GM18498 (cell line): Measurements from ENCODE around the gene BSN.

ENCODE experiments used
- ATAC-seq: cut with Tn5 transposase; IDR thresholded peaks from one replicate; pipeline ENCODE4 v1.9.1; 2021; ENCODE audit warnings: mild to moderate bottlenecking, moderate library complexity; ENCODE audit not compliant: unreplicated experiment

Gene BSN

DNA sequence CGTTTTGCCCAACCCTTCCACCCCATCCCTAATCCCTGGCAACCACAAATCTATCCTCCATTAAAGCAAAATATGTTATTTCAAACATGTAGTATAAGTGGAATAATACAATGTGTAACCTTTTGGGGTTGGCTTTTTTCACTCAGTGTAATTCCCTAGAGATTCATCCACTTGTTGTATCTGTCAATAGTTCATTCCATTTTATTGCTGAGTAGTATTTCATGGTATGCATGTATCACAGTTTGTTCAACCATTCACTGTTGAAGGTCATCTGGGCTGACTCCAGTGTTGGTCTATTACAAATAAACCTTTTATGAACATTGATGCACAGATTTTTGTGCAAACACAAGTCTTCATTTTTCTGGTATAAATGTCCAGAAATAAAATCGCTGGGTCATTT lies 38.8 kb downstream of the BSN start:
- ATAC-seq: no peak

DNA sequence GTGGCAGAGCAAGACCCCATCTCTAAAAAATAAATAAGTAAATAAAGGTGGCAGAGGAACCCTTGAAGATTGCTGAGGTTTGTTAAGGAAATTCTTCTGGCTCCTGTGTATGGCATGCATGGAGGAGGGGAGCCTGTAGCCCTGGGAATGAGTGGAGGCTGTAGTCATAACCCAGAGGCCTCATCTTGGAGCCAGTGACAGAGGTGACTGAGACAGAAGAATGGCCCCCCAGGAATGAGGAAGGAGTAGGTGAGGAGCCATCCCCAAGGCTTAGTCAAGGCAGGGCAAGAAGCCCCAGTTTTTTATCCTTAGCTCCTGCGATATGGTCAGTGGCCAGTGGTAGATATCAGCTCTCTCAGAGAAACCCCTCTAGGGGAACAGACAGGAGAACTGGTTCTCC lies 46.5 kb downstream of the BSN start:
- ATAC-seq: no peak

DNA sequence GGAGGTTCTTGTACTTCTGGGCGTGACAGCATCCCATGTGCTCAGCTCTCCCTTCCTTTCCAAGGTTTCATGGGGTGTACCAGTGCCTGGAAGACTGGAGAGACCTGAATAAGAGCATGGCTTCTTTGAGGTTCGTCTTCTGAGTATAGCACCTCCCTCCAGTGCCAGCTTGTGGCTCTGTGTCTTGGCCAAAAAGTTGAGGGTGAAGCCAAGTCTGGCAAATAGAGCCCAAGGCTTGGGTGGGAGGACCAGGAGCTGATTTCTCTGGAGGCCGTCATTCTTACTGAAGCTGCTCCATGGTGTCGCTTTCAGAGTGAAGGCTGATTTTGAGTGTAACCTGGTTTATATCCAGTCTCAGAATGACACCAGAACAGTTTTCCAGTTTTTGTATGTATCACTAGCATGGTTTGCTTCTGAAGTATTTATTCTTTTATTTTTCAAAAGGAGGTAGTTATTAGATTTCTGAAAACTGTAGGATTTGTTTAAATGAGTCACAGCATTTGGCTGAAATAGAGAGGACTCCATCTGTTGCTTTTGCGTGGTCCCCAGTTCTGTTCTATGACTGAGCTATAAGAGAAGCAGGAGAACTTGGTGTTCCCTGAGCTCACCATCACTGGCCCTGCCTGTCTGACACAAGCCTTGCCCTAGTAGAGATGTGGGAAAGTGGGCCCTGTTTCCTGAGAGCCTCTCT lies 47.2 kb downstream of the BSN start:
- ATAC-seq: no peak

DNA sequence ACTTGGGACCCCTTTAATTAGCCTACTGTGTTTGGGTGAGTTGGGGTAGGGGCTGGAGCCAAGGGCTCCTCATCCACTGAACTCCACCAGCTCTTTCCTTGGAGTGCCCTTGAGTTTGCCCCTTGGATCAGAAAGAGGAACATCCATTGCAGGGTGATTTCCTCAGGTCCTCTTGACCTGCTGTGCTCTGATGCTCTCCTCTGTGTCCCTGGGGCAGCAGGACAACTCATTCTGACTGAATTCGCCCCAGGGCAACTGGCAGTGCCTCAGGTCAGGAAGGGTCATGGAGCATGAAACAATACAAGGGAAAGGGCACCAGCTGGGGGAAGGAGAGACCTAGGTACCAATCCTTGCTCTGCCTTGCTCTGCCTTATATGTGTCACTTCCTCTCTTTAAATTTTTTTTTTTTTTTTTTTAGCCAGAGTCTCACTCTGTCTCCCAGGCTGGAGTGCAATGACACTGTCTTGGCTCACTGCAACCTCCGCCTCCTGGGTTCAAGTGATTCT lies 47.8 kb downstream of the BSN start:
- no peak for ATAC-seq

DNA sequence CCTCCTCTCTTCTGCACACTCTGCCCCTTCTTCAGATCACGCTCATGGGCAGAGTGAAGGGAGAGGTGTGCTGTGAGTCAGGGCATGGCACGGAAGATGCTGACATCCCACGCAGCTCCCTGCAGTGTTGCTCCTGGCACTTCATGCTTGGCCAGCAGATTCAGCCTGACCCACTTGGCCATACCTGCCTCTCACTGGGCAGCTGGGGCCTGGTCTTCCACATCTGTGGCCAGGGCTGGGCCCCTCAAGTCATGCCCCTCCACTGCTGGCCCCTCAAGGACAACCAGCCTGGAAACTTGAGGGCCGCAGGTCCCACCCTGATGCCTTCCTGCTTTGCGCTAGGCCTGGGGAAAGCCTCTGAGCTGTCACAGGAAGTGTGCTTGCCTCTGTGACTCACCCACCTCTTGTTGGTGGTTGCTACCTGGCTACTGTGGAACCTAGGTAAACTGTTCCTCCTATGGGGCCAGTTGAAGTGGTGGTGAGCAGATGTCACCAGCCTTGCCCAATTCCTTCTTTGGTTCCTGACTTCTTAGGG lies 48.7 kb downstream of the BSN start:
- no peak for ATAC-seq

DNA sequence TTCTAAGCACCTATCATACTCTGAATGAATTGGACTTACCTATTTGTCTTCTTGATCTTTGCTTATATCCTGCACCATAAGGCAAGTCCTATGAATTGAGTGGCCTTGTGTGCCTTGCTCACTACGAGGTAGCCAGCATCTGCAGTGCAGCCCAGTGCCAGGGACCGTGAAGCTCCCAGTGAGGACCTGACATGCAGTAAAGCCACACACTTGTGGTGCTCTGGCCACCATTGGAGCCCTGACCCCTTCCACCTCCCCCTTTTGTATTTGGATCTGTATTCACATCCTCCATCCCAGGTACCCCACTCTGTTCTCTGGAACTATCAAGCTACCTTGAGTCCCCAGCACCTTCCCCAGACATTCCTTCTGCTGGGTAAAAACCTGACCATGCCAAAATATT lies 52.1 kb downstream of the BSN start:
- no peak for ATAC-seq

GRCh38 chr3:49607105-49607591 lies 52.9 kb downstream of the BSN start:
- no peak for ATAC-seq

- ATAC-seq: no peak
These were observed 53.5 kb downstream of the BSN start for GRCh38 chr3:49607796-49608195.

- no peak for ATAC-seq
These were observed 55.0 kb downstream of the BSN start for GRCh38 chr3:49609314-49609713.

GRCh38 chr3:49609815-49610214 lies 55.5 kb downstream of the BSN start:
- no peak for ATAC-seq

DNA sequence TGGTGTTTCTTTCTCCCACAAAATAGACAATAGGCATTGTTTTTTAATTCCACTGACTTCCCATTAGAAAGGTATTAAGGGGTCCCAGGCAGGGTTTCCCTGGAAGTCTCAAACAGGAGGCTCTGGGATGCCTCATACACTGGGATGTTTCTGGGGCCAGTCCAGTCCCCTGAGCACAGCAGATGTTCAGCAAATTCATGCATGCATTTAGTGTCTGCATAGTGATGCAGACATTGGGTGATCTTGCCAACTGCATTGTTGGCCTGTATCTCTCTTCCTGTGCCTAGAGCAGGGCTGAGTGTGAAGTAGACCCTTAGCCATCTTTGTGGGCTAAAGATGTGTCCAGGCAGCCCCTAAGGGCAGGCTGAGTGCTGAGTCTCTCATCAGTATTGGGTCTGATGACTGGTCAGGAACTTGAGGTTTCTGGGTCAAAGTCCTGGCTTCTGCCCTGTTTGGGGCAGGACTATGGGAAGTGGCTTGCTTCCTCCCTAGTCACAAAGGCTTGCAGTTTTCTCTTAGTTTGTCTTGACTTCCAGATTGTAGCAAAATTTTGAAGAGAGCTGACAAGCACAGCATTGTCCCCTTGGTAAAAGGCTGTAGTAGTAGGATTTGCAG lies 56.5 kb downstream of the BSN start:
- no peak for ATAC-seq

GRCh38 chr3:49611291-49611690 lies 57.0 kb downstream of the BSN start:
- no peak for ATAC-seq

DNA sequence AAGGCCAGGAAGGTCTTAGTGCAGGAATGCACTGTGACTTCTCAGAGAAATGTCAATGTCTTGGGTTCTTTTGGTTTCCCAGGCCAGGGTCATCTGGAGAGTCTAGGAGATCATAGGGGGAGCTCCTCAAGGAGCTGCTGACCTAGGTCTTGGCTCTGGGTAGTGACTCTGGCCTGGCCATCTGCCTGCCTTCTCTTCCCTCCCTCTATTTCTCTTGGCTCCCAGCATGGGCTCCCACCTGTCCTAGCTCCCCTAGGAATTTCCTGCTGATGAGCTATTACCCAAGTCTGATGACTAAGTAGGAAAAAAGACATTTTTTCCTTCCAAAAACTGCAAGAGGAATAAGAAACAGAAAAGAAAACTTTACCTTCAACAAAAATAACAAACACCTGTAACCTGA lies 57.4 kb downstream of the BSN start:
- no peak for ATAC-seq

DNA sequence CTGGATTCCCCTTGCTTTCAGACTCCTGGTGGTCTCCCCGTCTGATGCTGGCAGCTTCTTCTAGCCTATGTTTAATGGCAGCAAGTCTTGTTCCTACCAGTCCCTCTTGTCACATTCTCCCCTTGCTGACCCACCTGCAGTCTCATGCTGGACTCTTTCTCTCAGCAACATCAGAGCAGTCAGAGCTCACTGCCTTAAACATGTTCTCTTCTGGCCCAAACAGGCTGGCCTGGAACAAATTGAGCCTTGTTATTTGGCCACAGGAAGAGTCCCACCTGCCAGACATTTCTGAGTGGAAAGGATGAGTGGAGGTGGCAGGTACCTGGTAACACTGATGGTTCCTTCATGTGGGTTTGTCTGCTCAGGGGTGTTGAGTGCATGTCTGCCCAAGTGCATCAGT lies 60.7 kb downstream of the BSN start:
- no peak for ATAC-seq

DNA sequence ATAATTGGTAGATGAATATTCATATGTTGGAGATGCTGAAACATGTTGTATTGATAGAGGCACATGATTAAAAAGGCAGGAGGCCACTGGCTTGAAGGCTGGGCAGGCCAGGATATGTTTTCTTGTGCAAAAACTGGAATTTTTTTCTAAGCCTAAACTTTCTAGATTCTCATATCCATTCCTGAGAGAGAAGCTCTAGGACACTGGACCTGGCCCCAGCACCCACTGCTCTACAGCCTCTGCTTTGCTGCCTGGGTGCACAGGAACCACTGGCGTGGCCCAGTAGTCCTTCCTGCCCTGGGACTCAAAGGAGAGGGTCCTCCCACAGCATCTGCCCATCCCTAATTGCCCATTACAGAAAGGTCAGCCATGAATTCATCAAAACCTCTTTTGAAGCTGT lies 61.8 kb downstream of the BSN start:
- ATAC-seq: no peak

DNA sequence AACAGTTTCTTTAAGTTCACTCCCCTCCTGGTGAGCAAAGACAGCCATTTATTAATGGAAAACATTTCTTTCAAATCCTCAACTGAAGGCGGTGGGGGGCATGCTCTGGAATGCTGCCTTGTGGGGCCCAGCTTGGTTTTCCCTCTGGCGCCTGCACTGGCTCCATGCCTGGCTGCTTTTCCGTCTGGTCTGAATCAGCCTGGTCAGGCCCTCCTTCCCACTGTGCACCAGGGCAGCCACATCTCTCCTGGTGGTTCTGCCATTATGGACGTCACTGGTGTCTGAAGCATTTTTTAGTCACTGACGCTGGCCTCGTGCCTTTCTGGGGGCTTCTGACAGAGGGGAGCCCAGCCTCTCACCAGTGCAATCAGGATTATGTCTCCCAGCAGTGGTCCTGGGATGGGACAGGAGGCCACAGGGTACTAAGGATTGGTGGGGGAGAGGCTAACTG lies 62.2 kb downstream of the BSN start:
- ATAC-seq: no peak

DNA sequence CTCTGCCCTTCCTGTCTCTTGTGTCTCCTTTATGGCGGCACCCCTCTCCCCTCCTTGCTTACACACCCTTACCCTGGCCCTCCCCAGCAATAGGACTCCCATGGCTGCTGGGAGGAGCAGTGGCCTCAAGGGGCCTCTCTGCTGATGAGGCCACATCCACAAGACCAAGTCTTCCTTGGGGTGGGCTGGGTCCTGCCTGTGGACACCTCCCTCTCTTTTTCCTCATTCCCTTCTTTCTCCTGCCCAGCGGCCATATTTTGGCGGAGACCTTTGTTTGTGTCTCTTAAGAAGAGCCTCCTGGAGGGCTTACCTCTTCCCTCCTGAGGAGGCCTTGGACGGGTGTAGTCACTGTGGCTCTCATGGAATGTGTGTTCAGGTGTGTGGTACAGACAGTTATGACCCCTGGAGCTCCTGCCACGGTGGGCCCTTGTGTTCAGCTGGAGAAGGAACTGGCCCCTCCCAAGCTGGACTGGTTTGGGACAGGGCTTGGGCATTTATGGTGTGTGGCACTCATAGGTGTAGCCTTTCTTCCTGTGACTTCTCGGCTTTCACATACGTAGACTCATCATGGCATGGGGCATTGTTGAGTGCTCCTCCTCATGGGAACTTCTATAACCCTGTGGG lies 63.2 kb downstream of the BSN start:
- no peak for ATAC-seq

DNA sequence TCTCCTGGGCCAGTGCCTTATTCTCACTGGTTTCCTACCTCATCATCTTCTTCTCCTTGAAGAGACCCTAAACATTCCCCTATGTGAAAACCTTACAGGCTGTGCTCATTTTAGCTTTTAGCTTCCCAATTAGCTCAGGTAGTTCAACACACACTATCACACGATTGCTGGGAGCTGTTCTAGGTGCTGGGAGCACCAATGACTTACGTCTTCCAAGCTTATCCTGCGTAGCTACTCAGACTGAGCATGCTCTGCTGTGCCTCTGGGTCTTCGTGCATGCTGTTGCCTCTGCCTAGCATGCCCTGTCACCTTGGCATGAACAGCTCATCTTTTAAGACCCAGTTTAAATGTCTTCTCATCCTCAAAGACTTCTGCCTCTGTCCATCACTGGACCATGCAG lies 64.1 kb downstream of the BSN start:
- no peak for ATAC-seq

DNA sequence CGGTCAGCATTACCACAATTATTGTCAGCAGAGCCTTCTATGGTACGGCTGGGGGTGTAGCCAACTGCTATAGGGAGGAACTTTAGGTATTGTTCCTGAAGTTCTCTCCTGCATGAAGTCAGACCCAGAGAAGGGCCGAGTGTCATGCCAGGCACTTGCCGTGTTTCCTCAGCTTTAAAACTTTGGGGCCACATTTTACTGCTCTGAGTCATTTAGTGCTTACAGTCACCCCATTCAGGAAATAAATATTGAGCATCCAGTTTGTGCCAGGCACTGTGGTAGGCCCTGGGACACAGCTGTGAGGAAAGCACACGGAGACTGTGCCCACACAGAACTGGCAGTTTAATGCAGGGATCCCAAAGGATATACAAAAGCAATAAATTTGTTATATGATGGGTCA lies 65.4 kb downstream of the BSN start:
- no peak for ATAC-seq

DNA sequence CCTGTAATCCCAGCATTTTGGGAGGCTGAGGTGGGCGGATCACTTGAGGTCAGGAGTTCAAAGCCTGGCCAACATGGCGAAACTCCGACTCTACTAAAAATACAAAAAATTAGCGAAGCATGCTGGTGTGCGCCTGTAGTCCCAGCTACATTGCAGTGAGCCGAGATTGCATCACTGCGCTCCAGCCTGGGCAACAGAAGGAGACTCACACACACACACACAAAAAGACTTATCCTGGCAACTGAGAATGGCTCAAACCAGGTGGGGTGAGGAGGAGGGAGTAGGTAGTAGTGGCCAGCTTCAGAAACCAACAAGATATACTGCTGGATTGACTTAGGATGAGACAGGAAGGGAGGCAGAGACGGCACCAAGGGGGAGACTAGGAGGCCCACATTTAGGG lies 66.5 kb downstream of the BSN start:
- ATAC-seq: no peak

- no peak for ATAC-seq
These were observed 68.8 kb downstream of the BSN start for GRCh38 chr3:49623071-49623470.

DNA sequence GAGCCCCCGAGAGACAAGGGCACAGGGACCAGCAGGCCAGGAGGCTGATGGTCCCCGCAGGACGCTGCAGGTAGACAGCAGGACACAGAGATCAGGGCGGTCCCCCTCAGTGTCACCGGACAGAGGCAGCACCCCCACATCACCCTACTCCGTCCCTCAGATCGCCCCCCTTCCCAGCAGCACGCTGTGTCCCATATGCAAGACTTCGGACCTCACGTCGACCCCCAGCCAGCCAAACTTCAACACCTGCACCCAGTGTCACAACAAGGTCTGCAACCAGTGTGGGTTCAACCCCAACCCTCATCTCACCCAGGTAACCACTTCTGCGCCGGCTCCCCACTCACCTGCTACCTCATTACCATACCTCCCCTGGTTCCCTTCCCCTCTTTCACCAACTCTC lies 70.8 kb downstream of the BSN start:
- no peak for ATAC-seq
